Mucosa of descending colon (tissue), 3 donors: ENCODE results near the gene FRMD4A. TPM values are rescaled to one million over a fixed set of nuclear protein-coding genes. Genes with fewer than 3 reads are reported as not detected.

Experiments used
- ATAC-seq: fragments of 200-7000 bp; cut with Tn5 transposase; one replicate; pipeline ENCODE4 v1.9.1; 2020; ENCODE audit warnings: mild to moderate bottlenecking, moderate library complexity
- DNase-seq, 3 donors: peaks; one replicate each; pipeline ENCODE4 v3.0.0-alpha.2; 2020
- H3K36me3 ChIP-seq: fragments of 200-600 bp; one replicate; pipeline ENCODE4 v1.8.0; 2021; ENCODE audit warnings: low read depth, mild to moderate bottlenecking
- H3K4me1 ChIP-seq: fragments of 200-600 bp; one replicate; pipeline ENCODE4 v1.8.0; 2021; ENCODE audit warnings: low read depth, mild to moderate bottlenecking
- H3K4me3 ChIP-seq: fragments of 200-600 bp; one replicate; pipeline ENCODE4 v1.8.0; 2021; ENCODE audit warnings: mild to moderate bottlenecking
- H3K9me3 ChIP-seq: fragments of 200-600 bp; one replicate; pipeline ENCODE4 v1.8.0; 2021; ENCODE audit warnings: mild to moderate bottlenecking
- CTCF ChIP-seq: fragments of 200-600 bp; IDR thresholded peaks from one replicate; pipeline ENCODE4 v1.8.0; 2022; ENCODE audit warnings: antibody characterized with exemption, mild to moderate bottlenecking
- intact Hi-C, 2 donors: fragments of 100-400 bp; cut with DNase I in 1 of 2; cut with micrococcal nuclease in 1 of 2; formaldehyde crosslinking; loops; one replicate each; pipeline versions ENCODE4 v1.11.0 to v1.11.1; 2022; cut with DNase I, micrococcal nuclease
- total RNA-seq, 3 donors: library from RNA; stranded (reverse); fragmentation: NEBNext Ultra II Directional in 2 of 3; extraction: Animal tissue kit (Norgen Biotek cat#: 25700) in 2 of 3; gene quantifications; one replicate each; pipeline versions ENCODE4 v1.2.1 to v1.2.4, GENCODE V29; 2021 to 2023
- donor health status: DM: no; HTN: no; CAD: no; lungs with moderate emphysema.
- donor health status: DM: no; HTN: no; CAD: no.
- donor health status: DM: no; HTN: yes; CAD: no.

Gene FRMD4A
- total RNA-seq, 3 donors from 2014 or later = 9.8 to 40.6 (median 17.2) TPM

GRCh38 chr10:13608246-13608853, 722.4 kb downstream of the FRMD4A start:
- DNase-seq = no peak
- Histone ChIP-seq H3K4me3 (no peak overlapping the region), H3K4me1 (no peaks in the 10 kb centered on the region), H3K9me3 (no peaks in the 10 kb centered on the region), H3K36me3 (no peaks in the 10 kb centered on the region)
- TF ChIP-seq CTCF = no peak
- intact Hi-C loops = no loop called here
- no peak for ATAC-seq

GRCh38 chr10:13604357-13605040, 726.2 kb downstream of the FRMD4A start:
- Histone ChIP-seq H3K36me3 (peaks cover 8% of the 10 kb centered on the region), H3K4me3 (no peak overlapping the region), H3K4me1 (no peaks in the 10 kb centered on the region), H3K9me3 (no peaks in the 10 kb centered on the region)
- intact Hi-C loops = no loop called here
- ATAC-seq (no peak), DNase-seq (no peak)
- no peak for TF ChIP-seq CTCF

- TF ChIP-seq CTCF = no peak
- Histone ChIP-seq H3K4me1 (no peaks in the 10 kb centered on the region), H3K9me3 (no peaks in the 10 kb centered on the region), H3K36me3 (peaks cover 8% of the 10 kb centered on the region), H3K4me3 (no peak overlapping the region)
- DNase-seq (no peak), ATAC-seq (no peak)
- intact Hi-C loops = no loop called here
Measured at GRCh38 chr10:13597909-13598308, 732.8 kb downstream of the FRMD4A start.

- no peak for DNase-seq
- Histone ChIP-seq H3K36me3 (no peaks in the 10 kb centered on the region), H3K4me1 (no peaks in the 10 kb centered on the region), H3K4me3 (no peak overlapping the region), H3K9me3 (no peaks in the 10 kb centered on the region)
- intact Hi-C loops = no loop called here
- TF ChIP-seq CTCF = no peak
- ATAC-seq = no peak
Measured at GRCh38 chr10:13594641-13595040, 736.1 kb downstream of the FRMD4A start.
